ENCODE measurements around the gene RBM10.

DNA sequence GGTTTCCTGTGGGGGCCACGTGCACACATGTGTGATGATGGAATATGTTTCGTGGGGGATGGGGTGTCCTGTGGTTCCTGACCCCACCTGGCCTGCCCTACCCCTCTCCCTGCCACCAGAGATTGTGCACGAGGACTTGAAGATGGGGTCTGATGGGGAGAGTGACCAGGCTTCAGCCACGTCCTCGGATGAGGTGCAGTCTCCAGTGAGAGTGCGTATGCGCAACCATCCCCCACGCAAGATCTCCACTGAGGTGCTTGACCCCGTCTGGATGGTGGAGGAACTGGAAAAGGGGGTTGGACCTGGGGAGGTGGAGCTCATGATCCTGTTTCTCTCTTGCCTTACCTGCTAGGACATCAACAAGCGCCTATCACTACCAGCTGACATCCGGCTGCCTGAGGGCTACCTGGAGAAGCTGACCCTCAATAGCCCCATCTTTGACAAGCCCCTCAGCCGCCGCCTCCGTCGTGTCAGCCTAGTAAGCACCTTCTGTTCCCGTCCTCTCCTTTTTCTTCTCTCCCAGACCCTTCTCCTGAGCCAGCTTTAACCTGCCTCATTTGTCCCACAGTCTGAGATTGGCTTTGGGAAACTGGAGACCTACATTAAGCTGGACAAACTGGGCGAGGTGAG is 79.4 kb downstream of the RBM10 start:
- TF ChIP-seq, protein P1, sequence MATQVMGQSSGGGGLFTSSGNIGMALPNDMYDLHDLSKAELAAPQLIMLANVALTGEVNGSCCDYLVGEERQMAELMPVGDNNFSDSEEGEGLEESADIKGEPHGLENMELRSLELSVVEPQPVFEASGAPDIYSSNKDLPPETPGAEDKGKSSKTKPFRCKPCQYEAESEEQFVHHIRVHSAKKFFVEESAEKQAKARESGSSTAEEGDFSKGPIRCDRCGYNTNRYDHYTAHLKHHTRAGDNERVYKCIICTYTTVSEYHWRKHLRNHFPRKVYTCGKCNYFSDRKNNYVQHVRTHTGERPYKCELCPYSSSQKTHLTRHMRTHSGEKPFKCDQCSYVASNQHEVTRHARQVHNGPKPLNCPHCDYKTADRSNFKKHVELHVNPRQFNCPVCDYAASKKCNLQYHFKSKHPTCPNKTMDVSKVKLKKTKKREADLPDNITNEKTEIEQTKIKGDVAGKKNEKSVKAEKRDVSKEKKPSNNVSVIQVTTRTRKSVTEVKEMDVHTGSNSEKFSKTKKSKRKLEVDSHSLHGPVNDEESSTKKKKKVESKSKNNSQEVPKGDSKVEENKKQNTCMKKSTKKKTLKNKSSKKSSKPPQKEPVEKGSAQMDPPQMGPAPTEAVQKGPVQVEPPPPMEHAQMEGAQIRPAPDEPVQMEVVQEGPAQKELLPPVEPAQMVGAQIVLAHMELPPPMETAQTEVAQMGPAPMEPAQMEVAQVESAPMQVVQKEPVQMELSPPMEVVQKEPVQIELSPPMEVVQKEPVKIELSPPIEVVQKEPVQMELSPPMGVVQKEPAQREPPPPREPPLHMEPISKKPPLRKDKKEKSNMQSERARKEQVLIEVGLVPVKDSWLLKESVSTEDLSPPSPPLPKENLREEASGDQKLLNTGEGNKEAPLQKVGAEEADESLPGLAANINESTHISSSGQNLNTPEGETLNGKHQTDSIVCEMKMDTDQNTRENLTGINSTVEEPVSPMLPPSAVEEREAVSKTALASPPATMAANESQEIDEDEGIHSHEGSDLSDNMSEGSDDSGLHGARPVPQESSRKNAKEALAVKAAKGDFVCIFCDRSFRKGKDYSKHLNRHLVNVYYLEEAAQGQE (IDR thresholded peaks at IDR 0.05; ENCODE audit: unreplicated experiment): no peak
- TF ChIP-seq, protein P2, sequence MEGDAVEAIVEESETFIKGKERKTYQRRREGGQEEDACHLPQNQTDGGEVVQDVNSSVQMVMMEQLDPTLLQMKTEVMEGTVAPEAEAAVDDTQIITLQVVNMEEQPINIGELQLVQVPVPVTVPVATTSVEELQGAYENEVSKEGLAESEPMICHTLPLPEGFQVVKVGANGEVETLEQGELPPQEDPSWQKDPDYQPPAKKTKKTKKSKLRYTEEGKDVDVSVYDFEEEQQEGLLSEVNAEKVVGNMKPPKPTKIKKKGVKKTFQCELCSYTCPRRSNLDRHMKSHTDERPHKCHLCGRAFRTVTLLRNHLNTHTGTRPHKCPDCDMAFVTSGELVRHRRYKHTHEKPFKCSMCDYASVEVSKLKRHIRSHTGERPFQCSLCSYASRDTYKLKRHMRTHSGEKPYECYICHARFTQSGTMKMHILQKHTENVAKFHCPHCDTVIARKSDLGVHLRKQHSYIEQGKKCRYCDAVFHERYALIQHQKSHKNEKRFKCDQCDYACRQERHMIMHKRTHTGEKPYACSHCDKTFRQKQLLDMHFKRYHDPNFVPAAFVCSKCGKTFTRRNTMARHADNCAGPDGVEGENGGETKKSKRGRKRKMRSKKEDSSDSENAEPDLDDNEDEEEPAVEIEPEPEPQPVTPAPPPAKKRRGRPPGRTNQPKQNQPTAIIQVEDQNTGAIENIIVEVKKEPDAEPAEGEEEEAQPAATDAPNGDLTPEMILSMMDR (conservative IDR thresholded peaks at IDR 0.05; ENCODE audit: low read depth in 2 of 2): no peak
- no peak for TF ChIP-seq EZH2 (IDR thresholded peaks at IDR 0.05; ENCODE audit: low read depth, unreplicated experiment)
- no peak for TF ChIP-seq CREB1 (CRISPR knock-in tag; IDR thresholded peaks at IDR 0.05; ENCODE audit: low read depth)
- TF ChIP-seq POLR2AphosphoS5 (IDR thresholded peaks at IDR 0.05; ENCODE audit: low read depth): no peak
- no peak for TF ChIP-seq EZH2phosphoT487 (IDR thresholded peaks at IDR 0.05; ENCODE audit: unreplicated experiment)
- TF ChIP-seq ZNF331 (CRISPR knock-in tag; IDR thresholded peaks at IDR 0.05; ENCODE audit: low read depth): no peak

All from GM23338 (cell line).